CD4-positive, alpha-beta T cell treated with Interleukin-15 for 4 hours (primary cell): ENCODE data around the gene PCDHB10.
A peak's percentile ranks its signal among the peaks of the same experiment; 100 is the strongest.
"Not testable (repeated sequence)": the region's sequence is repeated elsewhere in the genome, so short reads cannot be mapped to it uniquely, and the experiment has no call there.

Experiments used
- DNase-seq: peaks from one replicate; pipeline ENCODE4 v3.0.0-alpha.2; 2020; ENCODE audit warnings: low spot score

PCDHB10 gene

GRCh38 chr5:141192110-141192725 lies at the start of gene PCDHB10:
PCDHB10 (plus strand) TSS chr5:141192353; CDS start chr5:141192553, 200 bp downstream.
- peak; percentile 7 for DNase-seq

- no peak for DNase-seq
Measured at GRCh38 chr5:141149812-141150211, 42.3 kb upstream of the PCDHB10 start, which contains the start of gene PCDHB6. PCDHB6 (plus strand) TSS chr5:141150057; CDS start chr5:141150258, 201 bp downstream.

- no peak for DNase-seq
Measured at GRCh38 chr5:141150224-141150992, 41.7 kb upstream of the PCDHB10 start.

GRCh38 chr5:141150993-141151325 lies 41.2 kb upstream of the PCDHB10 start:
- DNase-seq = no peak

GRCh38 chr5:141151632-141152031 lies 40.5 kb upstream of the PCDHB10 start:
- not testable (repeated sequence) for DNase-seq

GRCh38 chr5:141152096-141152495 lies 40.1 kb upstream of the PCDHB10 start:
- DNase-seq = not testable (repeated sequence)

- no peak for DNase-seq
Measured at GRCh38 chr5:141155540-141156374, 36.4 kb upstream of the PCDHB10 start.

GRCh38 chr5:141157356-141157755 lies 34.8 kb upstream of the PCDHB10 start:
- not testable (repeated sequence) for DNase-seq

- not testable (repeated sequence) for DNase-seq
Measured at GRCh38 chr5:141157901-141158300, 34.3 kb upstream of the PCDHB10 start.

- DNase-seq = peak; percentile 15
Measured at GRCh38 chr5:141172381-141173204, 19.6 kb upstream of the PCDHB10 start, which contains the start of gene PCDHB7. PCDHB7 (plus strand) TSS chr5:141172644; CDS start chr5:141172836, 192 bp downstream.

- DNase-seq = not testable (repeated sequence)
Measured at GRCh38 chr5:141174291-141175104, 17.7 kb upstream of the PCDHB10 start.

GRCh38 chr5:141175933-141176332 lies 16.2 kb upstream of the PCDHB10 start:
- no peak for DNase-seq

GRCh38 chr5:141177577-141178191 lies 14.5 kb upstream of the PCDHB10 start, which contains the start of gene PCDHB8:
PCDHB8 (plus strand) TSS chr5:141177790; CDS start chr5:141178035, 245 bp downstream.
- DNase-seq = not testable (repeated sequence)

GRCh38 chr5:141179371-141179770 lies 12.8 kb upstream of the PCDHB10 start:
- not testable (repeated sequence) for DNase-seq

GRCh38 chr5:141179876-141180275 lies 12.3 kb upstream of the PCDHB10 start:
- not testable (repeated sequence) for DNase-seq

- DNase-seq = no peak
Measured at GRCh38 chr5:141180313-141180712, 11.8 kb upstream of the PCDHB10 start.

GRCh38 chr5:141182248-141182647 lies 9.9 kb upstream of the PCDHB10 start, which contains the start of gene PCDHB16:
PCDHB16 (plus strand) TSS chr5:141182387; CDS start chr5:141182560, 173 bp downstream.
- DNase-seq = no peak

- not testable (repeated sequence) for DNase-seq
Measured at GRCh38 chr5:141184117-141184855, 7.9 kb upstream of the PCDHB10 start.

- DNase-seq = peak; percentile 14
Measured at GRCh38 chr5:141186897-141187512, 5.1 kb upstream of the PCDHB10 start, which contains the start of gene PCDHB9. PCDHB9 (plus strand) TSS chr5:141187161; CDS start chr5:141187319, 158 bp downstream.
